NCI-H2029 (cell line): ENCODE measurements around the gene CLEC14A.

Experiments used
- DNase-seq: peaks from one replicate; lab custom pipeline; 2025; lab: John Stamatoyannopoulos, UW

CLEC14A gene

GRCh38 chr14:38205949-38206665 lies 49.8 kb downstream of the CLEC14A start:
- DNase-seq, result no peak

- DNase-seq, result no peak
Observed at GRCh38 chr14:38205119-38205813, 50.6 kb downstream of the CLEC14A start.

- no peak for DNase-seq
Observed at GRCh38 chr14:38204719-38205115, 51.2 kb downstream of the CLEC14A start.
